PC-3 (cell line): ENCODE measurements around the gene DDX50. TPM values are rescaled to one million over a fixed set of nuclear protein-coding genes. Genes with fewer than 3 reads are reported as not detected.

Source experiments
- ATAC-seq: fragments of 200-7000 bp; cut with Tn5 transposase; 2 replicates; pipeline ENCODE4 v1.9.1; 2020; ENCODE audit warnings: mild to moderate bottlenecking, moderate library complexity
- BruUV-seq: library from RNA; stranded (reverse); fragments of 400-500 nt; replicated peaks from 2 replicates; lab custom pipeline; 2021; lab: Mats Ljungman, UMichigan
- CTCF ChIA-PET: fragments of 300-600 bp; sonication (Branson Sonifier 250); formaldehyde crosslinking; loops from one replicate; lab custom pipeline; 2022; ENCODE audit warnings: antibody characterized with exemption; lab: Charles Lee
- POLR2A ChIA-PET: fragments of 300-600 bp; sonication (Branson Sonifier 250); formaldehyde crosslinking; loops from one replicate; lab custom pipeline; 2022; ENCODE audit warnings: antibody characterized with exemption; ENCODE audit not compliant: unreplicated experiment; lab: Charles Lee
- DNase-seq: peaks from one replicate; pipeline ENCODE4 v3.0.0-alpha.2; 2015
- H2AFZ ChIP-seq: fragments of 300-600 bp; sonication (generic); 2 replicates; pipeline ENCODE4 v1.6.0; 2016; ENCODE audit warnings: antibody characterized with exemption, low read length
- H3F3A ChIP-seq: fragments of 300-600 bp; sonication (generic); one replicate; pipeline ENCODE4 v1.6.0; 2017; ENCODE audit warnings: antibody characterized with exemption, low read length, control low read depth, mild to moderate bottlenecking; ENCODE audit not compliant: unreplicated experiment
- H3K27ac ChIP-seq: fragments of 300-600 bp; sonication (generic); 2 replicates; pipeline ENCODE4 v1.5.1; 2016; ENCODE audit warnings: mild to moderate bottlenecking, low read length
- H3K27me3 ChIP-seq: fragments of 300-600 bp; sonication (generic); 2 replicates; pipeline ENCODE4 v1.6.1; 2016; ENCODE audit warnings: low read length, mixed read lengths
- H3K36me3 ChIP-seq: fragments of 300-600 bp; sonication (generic); 2 replicates; pipeline ENCODE4 v1.6.1; 2016; ENCODE audit warnings: low read depth, mixed run types, low read length, mixed read lengths
- H3K4me1 ChIP-seq: fragments of 300-600 bp; sonication (generic); 2 replicates; pipeline ENCODE4 v1.5.1; 2016; ENCODE audit warnings: low read length; ENCODE audit not compliant: insufficient read depth
- H3K4me2 ChIP-seq: fragments of 300-600 bp; sonication (generic); 2 replicates; pipeline ENCODE4 v1.6.0; 2016; ENCODE audit warnings: low read length
- H3K4me3 ChIP-seq: fragments of 300-600 bp; sonication (generic); 2 replicates; pipeline ENCODE4 v1.5.1; 2016; ENCODE audit warnings: mild to moderate bottlenecking, low read length, mixed read lengths
- H3K79me2 ChIP-seq: fragments of 300-600 bp; sonication (generic); 2 replicates; pipeline ENCODE4 v1.6.1; 2017; ENCODE audit warnings: low read length, mixed read lengths
- H3K9ac ChIP-seq: fragments of 300-600 bp; sonication (generic); 2 replicates; pipeline ENCODE4 v1.6.0; 2016; ENCODE audit warnings: mild to moderate bottlenecking, low read length
- H3K9me2 ChIP-seq: fragments of 300-600 bp; sonication (generic); replicated peaks from 2 replicates; pipeline ENCODE4 v1.6.1; 2016; ENCODE audit warnings: mixed run types, low read length, mixed read lengths
- H3K9me3 ChIP-seq: fragments of 300-600 bp; sonication (generic); 2 replicates; pipeline ENCODE4 v1.6.1; 2016; ENCODE audit warnings: low read length, mixed read lengths
- H4K20me1 ChIP-seq: fragments of 300-600 bp; sonication (generic); 2 replicates; pipeline ENCODE4 v1.6.1; 2016; ENCODE audit warnings: low read length, mixed read lengths
- EZH2 ChIP-seq: fragments of 300-600 bp; sonication (generic); IDR thresholded peaks from one replicate; pipeline ENCODE4 v1.6.1; 2017; ENCODE audit warnings: antibody characterized with exemption, mild to moderate bottlenecking, low read length; ENCODE audit not compliant: unreplicated experiment
- EZH2phosphoT487 ChIP-seq: fragments of 300-600 bp; sonication (generic); IDR thresholded peaks from 2 replicates; pipeline ENCODE4 v1.6.1; 2018; ENCODE audit warnings: mild to moderate bottlenecking, antibody characterized with exemption, low read length, borderline replicate concordance
- intact Hi-C: fragments of 100-400 bp; cut with micrococcal nuclease; formaldehyde crosslinking; loops from 2 replicates; pipeline ENCODE4 v1.9.0; 2023
- total RNA-seq: library from RNA; depleted of rRNA; stranded (reverse); fragments of >200 nt; gene quantifications from 2 replicates; pipeline ENCODE4 v1.2.3, GENCODE V29; 2014
- TF ChIP-seq, protein P1 (sequence below): fragments of 300-600 bp; sonication (generic); conservative IDR thresholded peaks from 2 replicates; pipeline ENCODE4 v1.5.1; 2017; ENCODE audit warnings: antibody characterized with exemption, low read depth, mild to moderate bottlenecking, low read length

DDX50 gene
- total RNA-seq, 1 experiment from 2014 or later: 41.4 TPM

GRCh38 chr10:68869623-68870022 is 31.5 kb upstream of the DDX50 start:
- ATAC-seq (no peak), DNase-seq (no peak)
- H2AFZ ChIP-seq: no peak overlapping the region
- H3K9me2 ChIP-seq: no peaks in the 10 kb centered on the region
- no peaks in the 10 kb centered on the region for H4K20me1 ChIP-seq
- H3K36me3 ChIP-seq: no peaks in the 10 kb centered on the region
- H3K4me2 ChIP-seq: no peak overlapping the region
- ChIA-PET CTCF (no interaction called here), POLR2A (no interaction called here)
- no peaks in the 10 kb centered on the region for H3F3A ChIP-seq
- no peak overlapping the region for H3K4me3 ChIP-seq
- H3K27ac ChIP-seq: no peak overlapping the region
- peaks cover 15% of the 10 kb centered on the region for H3K4me1 ChIP-seq
- no peak for TF ChIP-seq EZH2phosphoT487
- no peak for TF ChIP-seq EZH2
- TF ChIP-seq, protein P1, sequence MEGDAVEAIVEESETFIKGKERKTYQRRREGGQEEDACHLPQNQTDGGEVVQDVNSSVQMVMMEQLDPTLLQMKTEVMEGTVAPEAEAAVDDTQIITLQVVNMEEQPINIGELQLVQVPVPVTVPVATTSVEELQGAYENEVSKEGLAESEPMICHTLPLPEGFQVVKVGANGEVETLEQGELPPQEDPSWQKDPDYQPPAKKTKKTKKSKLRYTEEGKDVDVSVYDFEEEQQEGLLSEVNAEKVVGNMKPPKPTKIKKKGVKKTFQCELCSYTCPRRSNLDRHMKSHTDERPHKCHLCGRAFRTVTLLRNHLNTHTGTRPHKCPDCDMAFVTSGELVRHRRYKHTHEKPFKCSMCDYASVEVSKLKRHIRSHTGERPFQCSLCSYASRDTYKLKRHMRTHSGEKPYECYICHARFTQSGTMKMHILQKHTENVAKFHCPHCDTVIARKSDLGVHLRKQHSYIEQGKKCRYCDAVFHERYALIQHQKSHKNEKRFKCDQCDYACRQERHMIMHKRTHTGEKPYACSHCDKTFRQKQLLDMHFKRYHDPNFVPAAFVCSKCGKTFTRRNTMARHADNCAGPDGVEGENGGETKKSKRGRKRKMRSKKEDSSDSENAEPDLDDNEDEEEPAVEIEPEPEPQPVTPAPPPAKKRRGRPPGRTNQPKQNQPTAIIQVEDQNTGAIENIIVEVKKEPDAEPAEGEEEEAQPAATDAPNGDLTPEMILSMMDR: no peak
- no peaks in the 10 kb centered on the region for H3K27me3 ChIP-seq
- no peak overlapping the region for H3K9ac ChIP-seq
- no peaks in the 10 kb centered on the region for H3K79me2 ChIP-seq
- H3K9me3 ChIP-seq: peaks cover 5% of the 10 kb centered on the region; the same call in 1 of the 2 replicates
- no TSS peak for BruUV-seq
- intact Hi-C loops: no loop called here

- no peak for DNase-seq
Measured at GRCh38 chr10:68870061-68870460, 31.1 kb upstream of the DDX50 start.

DNA sequence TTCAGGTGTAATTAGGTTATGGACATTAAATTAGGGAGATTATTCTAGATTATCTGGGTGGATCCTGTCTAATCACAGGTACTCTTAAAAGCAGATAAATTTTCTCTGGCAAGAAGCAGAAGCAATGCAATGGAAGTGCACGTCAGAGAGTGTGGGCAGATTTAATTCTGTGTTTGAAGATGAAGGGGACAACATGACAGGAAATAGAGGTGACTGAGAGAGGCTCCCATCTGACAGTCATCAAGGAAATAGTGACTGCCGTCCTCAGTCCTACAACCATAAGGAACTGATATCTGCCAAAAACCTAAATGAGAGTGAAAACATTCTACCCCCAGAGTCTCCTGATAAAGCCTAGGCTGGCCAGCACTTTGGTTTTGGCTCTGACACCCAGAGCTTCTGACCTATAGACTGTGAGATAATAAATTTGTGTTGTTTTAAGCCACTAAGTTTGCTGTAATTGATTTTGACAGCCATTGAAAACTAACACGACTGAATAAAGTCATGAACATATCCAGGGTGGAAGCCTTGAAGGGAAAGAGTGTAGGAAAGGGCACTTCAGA is 30.5 kb upstream of the DDX50 start:
- H3K4me2 ChIP-seq: no peak overlapping the region
- no peak for TF ChIP-seq EZH2
- TF ChIP-seq, protein P1: no peak
- H3K4me3 ChIP-seq: no peak overlapping the region
- no peaks in the 10 kb centered on the region for H3K36me3 ChIP-seq
- ChIA-PET POLR2A (no interaction called here), CTCF (no interaction called here)
- no peak overlapping the region for H3K9ac ChIP-seq
- no peaks in the 10 kb centered on the region for H3K79me2 ChIP-seq
- no peaks in the 10 kb centered on the region for H3K9me2 ChIP-seq
- no peak for DNase-seq
- H2AFZ ChIP-seq: no peak overlapping the region
- H4K20me1 ChIP-seq: no peaks in the 10 kb centered on the region
- peaks cover 5% of the 10 kb centered on the region; the same call in 1 of the 2 replicates for H3K9me3 ChIP-seq
- H3K27ac ChIP-seq: no peak overlapping the region
- intact Hi-C loops: no loop called here
- ATAC-seq: no peak
- no peaks in the 10 kb centered on the region for H3F3A ChIP-seq
- peaks cover 15% of the 10 kb centered on the region for H3K4me1 ChIP-seq
- BruUV-seq: no TSS peak
- no peaks in the 10 kb centered on the region for H3K27me3 ChIP-seq

More at GRCh38 chr10:68870061-68870460, 31.1 kb upstream of the DDX50 start:
- no peaks in the 10 kb centered on the region for H4K20me1 ChIP-seq
- H2AFZ ChIP-seq: no peak overlapping the region
- no peaks in the 10 kb centered on the region for H3K27me3 ChIP-seq
- H3K4me3 ChIP-seq: no peak overlapping the region
- peaks cover 15% of the 10 kb centered on the region for H3K4me1 ChIP-seq
- no peaks in the 10 kb centered on the region for H3K36me3 ChIP-seq
- ATAC-seq: no peak
- CTCF ChIA-PET: no interaction called here
- H3K9me2 ChIP-seq: no peaks in the 10 kb centered on the region
- H3K9me3 ChIP-seq: peaks cover 5% of the 10 kb centered on the region; the same call in 1 of the 2 replicates
- no peaks in the 10 kb centered on the region for H3F3A ChIP-seq
- intact Hi-C loops: no loop called here
- no peak for TF ChIP-seq EZH2phosphoT487
- no TSS peak for BruUV-seq
- H3K9ac ChIP-seq: no peak overlapping the region
- POLR2A ChIA-PET: no interaction called here
- no peak overlapping the region for H3K4me2 ChIP-seq
- H3K79me2 ChIP-seq: no peaks in the 10 kb centered on the region
- no peak overlapping the region for H3K27ac ChIP-seq
